Peyer's patch (tissue), 4 donors: ENCODE measurements around the gene MKI67.

Experiments used
- CTCF ChIP-seq, 6 experiments: fragments of 450-650 bp in 4 of 6; fragments of 200-600 bp in 2 of 6; sonication (generic) in 1 of 6; IDR thresholded peaks; one replicate each; pipeline ENCODE4 v1.5.1; 2017 to 2019; ENCODE audit warnings: antibody characterized with exemption in 6 of 6, mild to moderate bottlenecking in 3 of 6, moderate library complexity in 1 of 6
- POLR2A ChIP-seq, 2 donors: fragments of 450-650 bp; IDR thresholded peaks; one replicate each; pipeline ENCODE4 v1.5.1; 2017; ENCODE audit warnings: antibody characterized with exemption in 2 of 2, mild to moderate bottlenecking in 2 of 2, moderate library complexity in 2 of 2

- TF ChIP-seq CTCF (IDR thresholded peaks at IDR 0.05) (no peak), POLR2A (IDR thresholded peaks at IDR 0.05) (no peak)
These were observed 78.0 kb downstream of the MKI67 start for GRCh38 chr10:128047991-128048818.
